Endothelial cell of umbilical vein (primary cell): ENCODE data around the gene TAF5L.

Source experiments
- CTCF ChIP-seq, 2 donors: IDR thresholded peaks; 1 replicate in 1 of 2; 2 replicates in 1 of 2; pipeline ENCODE4 v1.5.1; 2011; ENCODE audit warnings: low read length in 2 of 2, mild to moderate bottlenecking in 2 of 2, moderate library complexity in 2 of 2, control low read depth in 1 of 2, inconsistent platforms in 1 of 2, low read depth in 1 of 2; ENCODE audit not compliant: insufficient read depth in 1 of 2; ENCODE audit errors: extremely low read depth in 1 of 2
- FOS ChIP-seq: IDR thresholded peaks from 2 replicates; pipeline ENCODE4 v1.6.1; 2011; ENCODE audit warnings: mild to moderate bottlenecking, low read length, moderate library complexity, borderline replicate concordance; ENCODE audit not compliant: insufficient read depth
- MYC ChIP-seq: IDR thresholded peaks from one replicate; pipeline ENCODE4 v1.6.1; 2011; ENCODE audit warnings: mild to moderate bottlenecking, low read depth, low read length
- POLR2AphosphoS5 ChIP-seq: IDR thresholded peaks from 2 replicates; pipeline ENCODE4 v1.6.1; 2012; ENCODE audit warnings: low read depth, mild to moderate bottlenecking, control low read depth, low read length, moderate library complexity; ENCODE audit not compliant: insufficient read depth

GRCh38 chr1:229596925-229597699 lies 28.8 kb downstream of the TAF5L start:
- TF ChIP-seq POLR2AphosphoS5 (no peak), CTCF (IDR thresholded peaks at IDR 0.05; ENCODE audit: extremely low read depth in 1 of 2, insufficient read depth in 1 of 2, low read depth in 1 of 2, low read length in 2 of 2) (no peak), FOS (no peak), MYC (no peak)
